Raji (cell line): ENCODE data around the gene TMEM259.

ENCODE experiments used
- POLR2A ChIP-seq: IDR thresholded peaks from 2 replicates; pipeline ENCODE4 v1.6.1; 2011; ENCODE audit warnings: low read depth, low read length, control low read depth; ENCODE audit not compliant: insufficient read depth

Gene TMEM259

DNA sequence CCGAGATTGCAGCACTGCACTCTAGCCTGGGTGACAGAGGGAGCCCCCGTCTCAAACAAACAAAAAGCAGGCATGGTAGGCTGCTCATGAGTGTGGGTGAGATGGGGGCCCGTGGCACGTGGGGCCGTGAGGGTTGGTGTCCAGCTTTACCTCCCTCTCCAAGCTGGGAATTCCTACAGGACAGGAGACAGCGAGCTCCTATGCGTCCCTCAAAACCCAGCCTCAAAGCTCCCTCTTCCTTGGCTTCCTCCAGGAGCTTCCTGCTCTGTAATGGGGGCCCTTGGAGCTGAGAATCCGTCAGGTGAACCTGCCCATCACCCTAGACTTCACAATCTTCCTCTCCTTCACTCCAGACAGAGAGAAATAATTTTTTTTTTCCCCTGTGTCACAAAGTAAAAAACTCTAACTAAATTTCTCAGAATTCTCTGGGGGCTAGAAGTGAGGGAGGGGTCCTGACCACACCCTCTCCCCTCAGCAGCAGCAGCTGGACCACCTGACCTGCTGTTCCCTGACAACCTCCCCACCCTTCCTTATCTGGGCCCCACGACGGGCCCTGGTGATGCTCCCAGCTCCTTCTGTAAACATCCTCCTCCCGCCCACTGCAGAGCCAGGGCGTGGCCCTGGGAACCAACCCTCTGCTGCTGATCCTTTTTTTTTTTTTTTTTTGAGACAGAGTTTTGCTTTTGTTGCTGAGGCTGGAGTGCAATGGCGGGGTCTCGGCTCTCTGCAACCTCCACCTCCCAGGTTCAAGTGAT is 58.9 kb downstream of the TMEM259 start:
- no peak for TF ChIP-seq POLR2A

DNA sequence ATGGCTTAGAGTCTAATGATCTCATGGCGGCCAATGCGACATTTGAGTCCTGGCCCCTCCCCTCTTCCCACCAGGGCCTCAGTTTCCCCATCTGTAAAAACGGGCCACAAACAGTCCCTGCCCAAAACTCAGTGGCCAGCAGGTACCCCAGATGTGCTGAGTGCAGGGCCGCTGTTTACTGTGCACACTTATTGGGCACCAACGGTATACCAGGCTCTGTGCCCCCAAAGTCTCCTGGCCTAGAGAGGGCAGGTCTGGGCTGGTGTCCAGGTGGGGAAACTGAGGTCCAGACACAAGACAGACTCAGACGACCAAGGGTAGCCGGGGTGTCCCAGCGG is 60.4 kb downstream of the TMEM259 start:
- no peak for TF ChIP-seq POLR2A

DNA sequence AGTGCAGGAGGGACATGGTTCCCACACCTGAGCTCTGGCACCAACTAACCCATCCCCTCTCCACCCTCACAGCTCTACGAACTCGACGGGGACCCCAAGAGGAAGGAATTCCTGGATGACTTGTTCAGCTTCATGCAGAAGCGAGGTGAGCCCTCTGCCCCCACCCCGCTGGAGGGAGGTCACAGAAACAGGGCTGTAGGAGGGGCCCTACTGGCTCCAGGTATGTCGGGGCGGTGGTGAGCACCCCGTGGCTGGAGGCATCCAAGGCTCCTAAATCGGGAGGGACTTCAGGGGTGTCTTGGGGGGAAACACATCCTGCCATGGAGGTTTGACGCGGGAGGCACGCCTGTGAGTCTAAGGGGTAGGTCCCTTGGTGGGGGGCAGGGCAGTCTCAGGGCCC is 60.9 kb downstream of the TMEM259 start:
- no peak for TF ChIP-seq POLR2A
